ENCODE measurements around the gene HTR1D. TPM values are rescaled to one million over a fixed set of nuclear protein-coding genes. Genes with fewer than 3 reads are reported as not detected.

The HTR1D gene
- polyA plus RNA-seq, 1 donor (not counting 4 experiments of a cell fraction or from before 2014, with no cell fraction given): 0.08 TPM

- no peaks in the 10 kb centered on the region for H3K9me1 ChIP-seq (ENCODE audit: control insufficient read depth, extremely low read depth, insufficient read depth, low read length)
- DNase-seq (ENCODE audit: low read depth, low spot score) (no peak), FAIRE-seq (no peak)
- no peaks in the 10 kb centered on the region for H3K27me3 ChIP-seq (ENCODE audit: control insufficient read depth, extremely low read depth, insufficient read depth, low read length)
- no peaks in the 10 kb centered on the region for H3K9me3 ChIP-seq (ENCODE audit: control insufficient read depth, low read depth, low read length)
- H3K4me3 ChIP-seq (ENCODE audit: control insufficient read depth in 2 of 3, extremely low read depth in 1 of 3, insufficient read depth in 2 of 3, low read depth in 1 of 3, low read length in 3 of 3): no peak overlapping the region
- no peak overlapping the region for H2AFZ ChIP-seq (ENCODE audit: control insufficient read depth, low read length)
- H3K79me2 ChIP-seq (ENCODE audit: control insufficient read depth, insufficient read depth, low read length): peaks cover 97% of the 10 kb centered on the region
- peaks cover 20% of the 10 kb centered on the region for H4K20me1 ChIP-seq (ENCODE audit: control insufficient read depth, extremely low read depth, insufficient read depth, low read length)
- no peak overlapping the region for H3K27ac ChIP-seq (ENCODE audit: control insufficient read depth, insufficient read depth, low read length)
- dilution Hi-C loops (cut with MboI; ENCODE audit: extremely low pct_ligation_motif_present, low sequenced_read_pairs): no loop called here
- no peak overlapping the region for H3K9ac ChIP-seq (ENCODE audit: control insufficient read depth, extremely low read depth, insufficient read depth, low read length)
- H3K4me1 ChIP-seq (ENCODE audit: control insufficient read depth, extremely low read depth, insufficient read depth, low read length): peaks cover 16% of the 10 kb centered on the region
- no peak overlapping the region for H3K4me2 ChIP-seq (ENCODE audit: control insufficient read depth, extremely low read depth, insufficient read depth, low read depth, low read length)
- TF ChIP-seq CTCF (optimal IDR thresholded peaks at IDR 0.05 in 1 of 3, IDR thresholded peaks at IDR 0.05 in 1 of 3, conservative IDR thresholded peaks at IDR 0.05 in 1 of 3; ENCODE audit: extremely low read depth in 1 of 3, insufficient read depth in 2 of 3, low read length in 3 of 3): no peak
- no peak for TF ChIP-seq EZH2 (IDR thresholded peaks at IDR 0.05; ENCODE audit: low read length)
- no peaks in the 10 kb centered on the region for H3K36me3 ChIP-seq (ENCODE audit: control insufficient read depth in 2 of 2, extremely low read depth in 1 of 2, insufficient read depth in 2 of 2, low read length in 2 of 2)
These were observed 57.1 kb downstream of the HTR1D start for GRCh38 chr1:23159963-23160877.

DNA sequence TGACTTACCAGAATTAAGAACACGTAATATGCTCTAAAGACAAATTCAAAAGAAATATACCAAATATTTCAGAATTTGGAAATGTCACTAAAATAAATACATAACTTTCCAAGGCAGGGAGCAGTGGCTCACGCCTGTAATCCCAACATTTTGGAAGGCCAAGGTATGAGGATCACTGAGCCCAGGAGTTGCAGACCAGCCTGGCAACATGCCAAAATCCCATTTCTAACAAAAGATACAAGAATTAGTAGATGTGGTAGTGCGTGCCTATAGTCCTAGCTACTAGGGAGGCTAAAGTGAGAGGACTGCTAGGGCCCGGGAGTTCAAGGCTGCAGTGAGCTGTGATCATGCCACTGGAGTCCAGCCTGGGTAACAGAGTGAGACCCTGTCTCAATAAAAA, 60.4 kb downstream of the HTR1D start:
- dilution Hi-C loops (cut with MboI; ENCODE audit: extremely low pct_ligation_motif_present, low sequenced_read_pairs): no loop called here
- no peak overlapping the region for H3K4me2 ChIP-seq (ENCODE audit: control insufficient read depth, extremely low read depth, insufficient read depth, low read depth, low read length)
- DNase-seq (ENCODE audit: low read depth, low spot score): no peak

More for the DNA sequence above, 60.4 kb downstream of the HTR1D start:
- no peak for FAIRE-seq
- Histone ChIP-seq H4K20me1 (ENCODE audit: control insufficient read depth, extremely low read depth, insufficient read depth, low read length) (peaks cover 29% of the 10 kb centered on the region), H3K9me3 (ENCODE audit: control insufficient read depth, low read depth, low read length) (no peaks in the 10 kb centered on the region), H3K4me1 (ENCODE audit: control insufficient read depth, extremely low read depth, insufficient read depth, low read length) (peaks cover 7% of the 10 kb centered on the region), H3K9ac (ENCODE audit: control insufficient read depth, extremely low read depth, insufficient read depth, low read length) (no peak overlapping the region), H3K4me3 (ENCODE audit: control insufficient read depth in 2 of 3, extremely low read depth in 1 of 3, insufficient read depth in 2 of 3, low read depth in 1 of 3, low read length in 3 of 3) (no peak overlapping the region), H3K9me1 (ENCODE audit: control insufficient read depth, extremely low read depth, insufficient read depth, low read length) (no peaks in the 10 kb centered on the region), H3K36me3 (ENCODE audit: control insufficient read depth in 2 of 2, extremely low read depth in 1 of 2, insufficient read depth in 2 of 2, low read length in 2 of 2) (peaks cover 0 to 2% of the 10 kb centered on the region in 2 experiments), H3K79me2 (ENCODE audit: control insufficient read depth, insufficient read depth, low read length) (peaks cover 97% of the 10 kb centered on the region), H3K27ac (ENCODE audit: control insufficient read depth, insufficient read depth, low read length) (no peak overlapping the region), H3K27me3 (ENCODE audit: control insufficient read depth, extremely low read depth, insufficient read depth, low read length) (no peaks in the 10 kb centered on the region), H2AFZ (ENCODE audit: control insufficient read depth, low read length) (no peak overlapping the region)
- TF ChIP-seq EZH2 (IDR thresholded peaks at IDR 0.05; ENCODE audit: low read length): no peak
- no peak for TF ChIP-seq CTCF (optimal IDR thresholded peaks at IDR 0.05 in 1 of 3, IDR thresholded peaks at IDR 0.05 in 1 of 3, conservative IDR thresholded peaks at IDR 0.05 in 1 of 3; ENCODE audit: extremely low read depth in 1 of 3, insufficient read depth in 2 of 3, low read length in 3 of 3)

Data from keratinocyte (primary cell).